Mesendoderm (in vitro differentiated cells): ENCODE results near the gene ZMAT2. TPM values are rescaled to one million over a fixed set of nuclear protein-coding genes. Genes with fewer than 3 reads are reported as not detected.
"Not testable (repeated sequence)": the region's sequence is repeated elsewhere in the genome, so short reads cannot be mapped to it uniquely, and the experiment has no call there.

Source experiments
- DNase-seq: peaks from one replicate; pipeline ENCODE4 v3.0.0; 2013
- H2AK5ac ChIP-seq: 2 replicates; pipeline ENCODE4 v1.6.1; 2013; ENCODE audit warnings: low read length, inconsistent platforms
- H2BK120ac ChIP-seq: 2 replicates; pipeline ENCODE4 v1.6.1; 2013; ENCODE audit warnings: low read depth, mild to moderate bottlenecking, low read length, moderate library complexity, mixed read lengths
- H2BK15ac ChIP-seq: replicated peaks from 2 replicates; pipeline ENCODE4 v1.6.1; 2013; ENCODE audit warnings: low read depth, mild to moderate bottlenecking, moderate library complexity
- H2BK5ac ChIP-seq: 2 replicates; pipeline ENCODE4 v1.6.1; 2013; ENCODE audit warnings: low read length, inconsistent platforms
- H3K18ac ChIP-seq: 2 replicates; pipeline ENCODE4 v1.6.1; 2013; ENCODE audit warnings: mild to moderate bottlenecking, low read length, mixed read lengths
- H3K23ac ChIP-seq: one replicate; pipeline ENCODE4 v1.6.1; 2013; ENCODE audit warnings: low read length
- H3K27ac ChIP-seq: 2 replicates; pipeline ENCODE4 v1.5.1; 2013; ENCODE audit warnings: low read depth, mild to moderate bottlenecking, inconsistent platforms, low read length, moderate library complexity
- H3K27me3 ChIP-seq: 2 replicates; pipeline ENCODE4 v1.6.1; 2013; ENCODE audit warnings: low read length, control low read depth, mild to moderate bottlenecking, inconsistent platforms; ENCODE audit not compliant: insufficient read depth, poor library complexity
- H3K36me3 ChIP-seq: 2 replicates; pipeline ENCODE4 v1.6.1; 2013; ENCODE audit warnings: low read length, inconsistent platforms; ENCODE audit not compliant: control insufficient read depth, insufficient read depth
- H3K4ac ChIP-seq: one replicate; pipeline ENCODE4 v1.6.1; 2013; ENCODE audit warnings: low read depth, mild to moderate bottlenecking, low read length, moderate library complexity
- H3K4me1 ChIP-seq: 2 replicates; pipeline ENCODE4 v1.6.1; 2013; ENCODE audit warnings: low read depth, low read length, inconsistent platforms; ENCODE audit not compliant: control insufficient read depth
- H3K4me2 ChIP-seq: 2 replicates; pipeline ENCODE4 v1.6.1; 2013; ENCODE audit warnings: low read length
- H3K4me3 ChIP-seq: 2 replicates; pipeline ENCODE4 v1.5.1; 2013; ENCODE audit warnings: mild to moderate bottlenecking, low read length
- H3K56ac ChIP-seq: one replicate; pipeline ENCODE4 v1.6.1; 2013; ENCODE audit warnings: low read length
- H3K79me1 ChIP-seq: 2 replicates; pipeline ENCODE4 v1.6.1; 2013; ENCODE audit warnings: low read length, inconsistent platforms
- H3K79me2 ChIP-seq: 2 replicates; pipeline ENCODE4 v1.6.1; 2013; ENCODE audit warnings: mild to moderate bottlenecking, low read length; ENCODE audit not compliant: control insufficient read depth, insufficient read depth
- H3K9ac ChIP-seq: 2 replicates; pipeline ENCODE4 v1.6.1; 2013; ENCODE audit warnings: low read length, inconsistent platforms
- H4K5ac ChIP-seq: one replicate; pipeline ENCODE4 v1.6.1; 2013; ENCODE audit warnings: low read length
- H4K8ac ChIP-seq: one replicate; pipeline ENCODE4 v1.6.1; 2013; ENCODE audit warnings: low read depth, mild to moderate bottlenecking, control low read depth, low read length, moderate library complexity
- WGBS: extraction: QIAGEN DNeasy Blood & Tissue Kit; methylation state at CpG from one replicate; pipeline ENCODE4 v1.1.7; 2013; ENCODE audit warnings: low lambda C conversion rate, missing lambda C conversion rate; ENCODE audit not compliant: insufficient coverage; ENCODE audit errors: extremely low coverage; 5-methylcytosine and 5-hydroxymethylcytosine counted together
- polyA plus RNA-seq, 2 experiments: library from polyadenylated mRNA; stranded (reverse); fragments of 200-250 nt; gene quantifications; one replicate each; pipeline ENCODE4 v1.2.3, GENCODE V29; 2013

ZMAT2 gene
- polyA plus RNA-seq (2013, experiment 1 of 2) = 76.8 TPM
- 76.2 TPM for polyA plus RNA-seq (2013, experiment 2 of 2)

GRCh38 chr5:140700177-140701144, at the start of gene ZMAT2:
Gene ZMAT2 (plus strand): TSS chr5:140700447. CDS start chr5:140700461, 14 bp downstream.
- no peak within 1 kb of the TSS for H3K18ac ChIP-seq
- H3K4me3 ChIP-seq = peak within 1 kb of the TSS; percentile 83
- peaks cover 7% of the 10 kb centered on the region for H3K79me1 ChIP-seq
- peaks cover 18% of the 10 kb centered on the region for H3K36me3 ChIP-seq
- peaks cover 2% of the 10 kb centered on the region for H3K4me1 ChIP-seq
- H2BK15ac ChIP-seq = no peak within 1 kb of the TSS
- H4K5ac ChIP-seq = no peak within 1 kb of the TSS
- H2AK5ac ChIP-seq = no peak within 1 kb of the TSS
- no peak within 1 kb of the TSS for H2BK120ac ChIP-seq
- no peak within 1 kb of the TSS for H3K27ac ChIP-seq
- H3K56ac ChIP-seq = peak within 1 kb of the TSS; percentile 85
- H4K8ac ChIP-seq = no peak within 1 kb of the TSS
- H3K4ac ChIP-seq = peak within 1 kb of the TSS; percentile 88
- peak; percentile 99 for DNase-seq
- peaks cover 9% of the 10 kb centered on the region for H3K79me2 ChIP-seq
- H2BK5ac ChIP-seq = no peak within 1 kb of the TSS
- no peaks in the 10 kb centered on the region for H3K27me3 ChIP-seq
- WGBS = no CpG with 5 or more reads among the region's 44 CpGs
- peak within 1 kb of the TSS; percentile 84 for H3K9ac ChIP-seq
- H3K23ac ChIP-seq = no peak within 1 kb of the TSS
- peak within 1 kb of the TSS; percentile 65 for H3K4me2 ChIP-seq

- Histone ChIP-seq H3K79me1 (no peaks in the 10 kb centered on the region), H3K36me3 (peaks cover 14% of the 10 kb centered on the region), H3K27me3 (no peaks in the 10 kb centered on the region), H4K5ac (no peak overlapping the region), H2BK120ac (no peak overlapping the region), H3K79me2 (no peaks in the 10 kb centered on the region), H3K4me3 (no peak overlapping the region), H3K23ac (no peak overlapping the region), H3K56ac (no peak overlapping the region), H3K4me1 (no peaks in the 10 kb centered on the region), H3K18ac (no peak overlapping the region), H2BK15ac (no peak overlapping the region), H3K4me2 (no peak overlapping the region), H3K27ac (no peak overlapping the region), H3K9ac (no peak overlapping the region), H2BK5ac (no peak overlapping the region), H3K4ac (no peak overlapping the region), H2AK5ac (no peak overlapping the region), H4K8ac (no peak overlapping the region)
- DNase-seq = no peak
- 100% methylated on average over 2 of the region's 17 CpGs for WGBS
Measured at GRCh38 chr5:140658870-140659269, 41.4 kb upstream of the ZMAT2 start.

- not testable (repeated sequence) for H2BK15ac ChIP-seq, DNase-seq, H3K23ac ChIP-seq, H3K27me3 ChIP-seq, H4K5ac ChIP-seq, H3K27ac ChIP-seq, H3K56ac ChIP-seq, H2AK5ac ChIP-seq, H3K79me1 ChIP-seq, H3K79me2 ChIP-seq, H3K4me2 ChIP-seq, H2BK120ac ChIP-seq, H3K4me3 ChIP-seq, H3K4ac ChIP-seq, H3K9ac ChIP-seq, H2BK5ac ChIP-seq, H3K18ac ChIP-seq, H4K8ac ChIP-seq, H3K4me1 ChIP-seq
- peaks cover 13% of the 10 kb centered on the region for H3K36me3 ChIP-seq
- no CpG with 5 or more reads among the region's 6 CpGs for WGBS
Measured at GRCh38 chr5:140660371-140660770, 39.9 kb upstream of the ZMAT2 start.

- peak overlapping the region; percentile 94 for H3K56ac ChIP-seq
- no peaks in the 10 kb centered on the region for H3K27me3 ChIP-seq
- H2AK5ac ChIP-seq = no peak overlapping the region
- H3K18ac ChIP-seq = no peak overlapping the region
- no peak overlapping the region for H2BK15ac ChIP-seq
- no peak overlapping the region for H3K4ac ChIP-seq
- DNase-seq = no peak
- H3K4me2 ChIP-seq = peak overlapping the region; percentile 37
- H2BK120ac ChIP-seq = no peak overlapping the region
- H2BK5ac ChIP-seq = no peak overlapping the region
- H4K5ac ChIP-seq = no peak overlapping the region
- H3K79me2 ChIP-seq = peaks cover 17% of the 10 kb centered on the region
- peak overlapping the region; percentile 81 for H3K9ac ChIP-seq
- no CpG with 5 or more reads among the region's 18 CpGs for WGBS
- H3K23ac ChIP-seq = no peak overlapping the region
- H3K79me1 ChIP-seq = peaks cover 8% of the 10 kb centered on the region
- no peak overlapping the region for H4K8ac ChIP-seq
- H3K36me3 ChIP-seq = peaks cover 8% of the 10 kb centered on the region
- no peak overlapping the region for H3K27ac ChIP-seq
- H3K4me3 ChIP-seq = peak overlapping the region; percentile 59
- no peaks in the 10 kb centered on the region for H3K4me1 ChIP-seq
Measured at GRCh38 chr5:140664030-140664358, 36.3 kb upstream of the ZMAT2 start.

GRCh38 chr5:140664359-140665119, 35.7 kb upstream of the ZMAT2 start, which contains the start of gene WDR55:
Gene WDR55 (plus strand): TSS chr5:140664904. CDS start chr5:140664913, 9 bp downstream.
- Histone ChIP-seq H3K23ac (no peak within 1 kb of the TSS), H2BK5ac (no peak within 1 kb of the TSS), H3K18ac (no peak within 1 kb of the TSS), H2BK120ac (no peak within 1 kb of the TSS), H3K36me3 (peaks cover 6% of the 10 kb centered on the region), H3K79me1 (peaks cover 8% of the 10 kb centered on the region), H4K8ac (no peak within 1 kb of the TSS), H3K4me2 (peak within 1 kb of the TSS; percentile 46), H3K9ac (peak within 1 kb of the TSS; percentile 90), H3K56ac (peak within 1 kb of the TSS; percentile 94), H3K4me1 (no peaks in the 10 kb centered on the region), H2AK5ac (no peak within 1 kb of the TSS), H4K5ac (no peak within 1 kb of the TSS), H3K27ac (no peak within 1 kb of the TSS), H3K4ac (no peak within 1 kb of the TSS), H3K4me3 (peak within 1 kb of the TSS; percentile 86), H2BK15ac (no peak within 1 kb of the TSS), H3K79me2 (peaks cover 17% of the 10 kb centered on the region), H3K27me3 (no peaks in the 10 kb centered on the region)
- DNase-seq = peak; percentile 97
- WGBS = no CpG with 5 or more reads among the region's 54 CpGs
